Endothelial cell (in vitro differentiated cells): ENCODE measurements around the gene C5AR2. TPM values are rescaled to one million over a fixed set of nuclear protein-coding genes. Genes with fewer than 3 reads are reported as not detected.

Experiments
- DNase-seq: peaks from one replicate; pipeline ENCODE4 v3.0.0; 2021; ENCODE audit warnings: low spot score
- H3K27ac Mint-ChIP-seq: one replicate; pipeline ENCODE4 v1.8.0; 2021; ENCODE audit warnings: mixed read lengths, inconsistent platforms; ENCODE audit not compliant: unreplicated experiment
- H3K27me3 Mint-ChIP-seq: one replicate; pipeline ENCODE4 v1.8.0; 2021; ENCODE audit warnings: mild to moderate bottlenecking, moderate library complexity, mixed read lengths, inconsistent platforms; ENCODE audit not compliant: unreplicated experiment
- H3K36me3 Mint-ChIP-seq: one replicate; pipeline ENCODE4 v1.8.0; 2021; ENCODE audit warnings: mild to moderate bottlenecking, low read depth, mixed read lengths, inconsistent platforms; ENCODE audit not compliant: unreplicated experiment
- H3K4me1 Mint-ChIP-seq: one replicate; pipeline ENCODE4 v1.8.0; 2021; ENCODE audit warnings: mild to moderate bottlenecking, mixed read lengths, inconsistent platforms; ENCODE audit not compliant: unreplicated experiment
- H3K4me3 Mint-ChIP-seq: one replicate; pipeline ENCODE4 v1.8.0; 2021; ENCODE audit warnings: mild to moderate bottlenecking, mixed read lengths, inconsistent platforms; ENCODE audit not compliant: unreplicated experiment
- H3K9me3 Mint-ChIP-seq: one replicate; pipeline ENCODE4 v1.8.0; 2021; ENCODE audit warnings: mixed read lengths, inconsistent platforms; ENCODE audit not compliant: unreplicated experiment
- CTCF ChIP-seq: fragments of 200-600 bp; sonication (generic); IDR thresholded peaks from one replicate; pipeline ENCODE4 v1.5.0; 2021; ENCODE audit warnings: antibody characterized with exemption; ENCODE audit not compliant: unreplicated experiment
- total RNA-seq: library from RNA; stranded (reverse); fragmentation: NEBNext Ultra II Directional; extraction: Animal tissue kit (Norgen Biotek cat#: 25700); gene quantifications from one replicate; pipeline ENCODE4 v1.2.1, GENCODE V29; 2021; ENCODE audit not compliant: unreplicated experiment

Gene C5AR2
- total RNA-seq, 1 donor from 2014 or later, result 0.59 TPM

GRCh38 chr19:47356900-47357299, 24.9 kb downstream of the C5AR2 start:
- no peak for DNase-seq
- Mint-ChIP-seq H3K27ac (no peak overlapping the region), H3K36me3 (peaks cover 34% of the 10 kb centered on the region), H3K4me3 (peak overlapping the region; percentile 11), H3K27me3 (peaks cover 4% of the 10 kb centered on the region), H3K4me1 (no peaks in the 10 kb centered on the region), H3K9me3 (no peaks in the 10 kb centered on the region)
- TF ChIP-seq CTCF, result no peak

- TF ChIP-seq CTCF, result peak; percentile 46
- peaks cover 4% of the 10 kb centered on the region for H3K27me3 Mint-ChIP-seq
- H3K27ac Mint-ChIP-seq, result no peak overlapping the region
- peaks cover 34% of the 10 kb centered on the region for H3K36me3 Mint-ChIP-seq
- peak overlapping the region; percentile 11 for H3K4me3 Mint-ChIP-seq
- peak; percentile 26 for DNase-seq
- H3K9me3 Mint-ChIP-seq, result no peaks in the 10 kb centered on the region
- H3K4me1 Mint-ChIP-seq, result no peaks in the 10 kb centered on the region
Measured at GRCh38 chr19:47357788-47358680, 26.1 kb downstream of the C5AR2 start.

GRCh38 chr19:47358936-47359335, 27.0 kb downstream of the C5AR2 start:
- Mint-ChIP-seq H3K36me3 (peaks cover 37% of the 10 kb centered on the region), H3K9me3 (no peaks in the 10 kb centered on the region), H3K27me3 (peaks cover 4% of the 10 kb centered on the region), H3K4me3 (no peak overlapping the region), H3K4me1 (peaks cover 3% of the 10 kb centered on the region), H3K27ac (no peak overlapping the region)
- TF ChIP-seq CTCF, result no peak
- DNase-seq, result no peak

GRCh38 chr19:47362321-47362720, 30.3 kb downstream of the C5AR2 start:
- DNase-seq, result no peak
- Mint-ChIP-seq H3K9me3 (no peaks in the 10 kb centered on the region), H3K4me1 (peaks cover 6% of the 10 kb centered on the region), H3K27ac (no peak overlapping the region), H3K36me3 (peaks cover 31% of the 10 kb centered on the region), H3K4me3 (no peak overlapping the region), H3K27me3 (peaks cover 4% of the 10 kb centered on the region)
- no peak for TF ChIP-seq CTCF
